GM21447 (cell line): Measurements from ENCODE around the gene ZCCHC18.
"Not testable (repeated sequence)": the region's sequence is repeated elsewhere in the genome, so short reads cannot be mapped to it uniquely, and the experiment has no call there.

Experiments
- ATAC-seq: cut with Tn5 transposase; IDR thresholded peaks from one replicate; pipeline ENCODE4 v1.9.1; 2021; ENCODE audit not compliant: unreplicated experiment

The ZCCHC18 gene

GRCh38 chrX:104112326-104112951 lies at the start of gene ZCCHC18:
ZCCHC18 (plus strand) TSS chrX:104112523; CDS start chrX:104114112, 1,589 bp downstream.
- ATAC-seq: peak; percentile 62

- ATAC-seq: not testable (repeated sequence)
Observed at GRCh38 chrX:104062636-104063035, 49.7 kb upstream of the ZCCHC18 start.

GRCh38 chrX:104075778-104076445 lies 36.4 kb upstream of the ZCCHC18 start, which contains the start of gene TMSB15C:
TMSB15C (minus strand) TSS chrX:104076236.
- ATAC-seq: peak; percentile 97

- not testable (repeated sequence) for ATAC-seq
Observed at GRCh38 chrX:104077854-104078253, 34.5 kb upstream of the ZCCHC18 start.

- ATAC-seq: no peak
Observed at GRCh38 chrX:104084063-104084462, 28.3 kb upstream of the ZCCHC18 start.

- ATAC-seq: no peak
Observed at GRCh38 chrX:104084534-104085277, 27.6 kb upstream of the ZCCHC18 start.

GRCh38 chrX:104085477-104085876 lies 26.8 kb upstream of the ZCCHC18 start:
- ATAC-seq: no peak

GRCh38 chrX:104085919-104086318 lies 26.4 kb upstream of the ZCCHC18 start:
- ATAC-seq: no peak

GRCh38 chrX:104098151-104098808 lies 14.0 kb upstream of the ZCCHC18 start:
- ATAC-seq: peak; percentile 75

GRCh38 chrX:104098919-104099318 lies 13.4 kb upstream of the ZCCHC18 start:
- ATAC-seq: no peak

GRCh38 chrX:104104676-104105075 lies 7.6 kb upstream of the ZCCHC18 start:
- ATAC-seq: no peak

GRCh38 chrX:104105330-104106262 lies 6.7 kb upstream of the ZCCHC18 start:
- ATAC-seq: no peak

- no peak for ATAC-seq
Observed at GRCh38 chrX:104108955-104109354, 3.4 kb upstream of the ZCCHC18 start.

- peak; percentile 49 for ATAC-seq
Observed at GRCh38 chrX:104110491-104111240, 1.7 kb upstream of the ZCCHC18 start.

GRCh38 chrX:104113222-104113965 lies 1.1 kb downstream of the ZCCHC18 start:
- peak; percentile 55 for ATAC-seq

- ATAC-seq: no peak
Observed at GRCh38 chrX:104117759-104118158, 5.4 kb downstream of the ZCCHC18 start.

GRCh38 chrX:104118765-104119164 lies 6.4 kb downstream of the ZCCHC18 start:
- ATAC-seq: no peak

GRCh38 chrX:104122829-104123228 lies 10.5 kb downstream of the ZCCHC18 start:
- ATAC-seq: peak; percentile 58

- no peak for ATAC-seq
Observed at GRCh38 chrX:104126856-104127255, 14.5 kb downstream of the ZCCHC18 start.
